CD14-positive monocyte (primary cell): ENCODE results near the gene ABCG1. TPM values are rescaled to one million over a fixed set of nuclear protein-coding genes. Genes with fewer than 3 reads are reported as not detected.

Source experiments
- DNase-seq, 3 donors: peaks; one replicate each; pipeline ENCODE4 v3.0.0-alpha.2; 2011 to 2022
- H2AFZ ChIP-seq: 2 replicates; pipeline ENCODE4 v1.6.0; 2012; ENCODE audit warnings: mild to moderate bottlenecking, low read depth, low read length, inconsistent platforms; ENCODE audit not compliant: insufficient read depth, poor library complexity, severe bottlenecking
- H3K27ac ChIP-seq, 2 donors: 1 replicate in 1 of 2; 2 replicates in 1 of 2; pipeline ENCODE4 v1.5.1; 2012 to 2013; ENCODE audit warnings: low read length in 2 of 2, control low read depth in 1 of 2, inconsistent platforms in 1 of 2, low read depth in 1 of 2, mild to moderate bottlenecking in 1 of 2
- H3K27me3 ChIP-seq, 2 donors: one replicate each; pipeline versions ENCODE4 v1.6.0 to v1.6.1; 2011 to 2013; ENCODE audit warnings: low read length in 2 of 2; ENCODE audit not compliant: control insufficient read depth in 2 of 2, insufficient read depth in 2 of 2
- H3K36me3 ChIP-seq, 2 donors: replicated peaks in 1 of 2; 1 replicate in 1 of 2; 2 replicates in 1 of 2; pipeline versions ENCODE4 v1.5.1 to v1.6.1; 2012 to 2013; ENCODE audit warnings: low read length in 2 of 2, control low read depth in 1 of 2, inconsistent platforms in 1 of 2, mild to moderate bottlenecking in 1 of 2; ENCODE audit not compliant: insufficient read depth in 2 of 2, control insufficient read depth in 1 of 2
- H3K4me1 ChIP-seq, 2 donors: 1 replicate in 1 of 2; 2 replicates in 1 of 2; pipeline versions ENCODE4 v1.5.1 to v1.6.1; 2012 to 2013; ENCODE audit warnings: low read length in 2 of 2, control low read depth in 1 of 2, inconsistent platforms in 1 of 2, mild to moderate bottlenecking in 1 of 2, moderate library complexity in 1 of 2; ENCODE audit not compliant: insufficient read depth in 2 of 2, control insufficient read depth in 1 of 2
- H3K4me2 ChIP-seq: replicated peaks from 2 replicates; pipeline ENCODE3; 2012; ENCODE audit warnings: low read length, moderate library complexity, mild to moderate bottlenecking; ENCODE audit not compliant: poor library complexity, severe bottlenecking; ENCODE audit errors: extremely low read depth
- H3K4me3 ChIP-seq, 3 experiments: fragments of 200-600 bp in 1 of 3; sonication (generic) in 1 of 3; replicated peaks in 1 of 3; 1 replicate in 2 of 3; 2 replicates in 1 of 3; pipeline ENCODE4 v1.5.1; 2011 to 2013; ENCODE audit warnings: low read length in 3 of 3, mild to moderate bottlenecking in 3 of 3, control low read depth in 2 of 3, low read depth in 2 of 3, inconsistent platforms in 1 of 3, moderate library complexity in 1 of 3
- H3K79me2 ChIP-seq: 2 replicates; pipeline ENCODE4 v1.6.0; 2012; ENCODE audit warnings: mild to moderate bottlenecking, control low read depth, inconsistent platforms, low read length, moderate library complexity; ENCODE audit not compliant: insufficient read depth
- H3K9ac ChIP-seq: 2 replicates; pipeline ENCODE4 v1.6.0; 2017; ENCODE audit warnings: low read length, mild to moderate bottlenecking; ENCODE audit not compliant: insufficient read depth, poor library complexity, severe bottlenecking
- H3K9me3 ChIP-seq, 2 donors: replicated peaks in 1 of 2; 1 replicate in 1 of 2; 2 replicates in 1 of 2; pipeline versions ENCODE4 v1.5.1 to v1.6.1; 2012 to 2013; ENCODE audit warnings: low read length in 2 of 2, control low read depth in 1 of 2; ENCODE audit not compliant: control insufficient read depth in 1 of 2, insufficient read depth in 1 of 2
- H4K20me1 ChIP-seq: 2 replicates; pipeline ENCODE4 v1.6.0; 2012; ENCODE audit warnings: mild to moderate bottlenecking, low read length, control low read depth, moderate library complexity; ENCODE audit not compliant: insufficient read depth
- H3K27ac Mint-ChIP-seq, 7 donors: one replicate each; pipeline ENCODE4 v1.8.0; 2020; ENCODE audit warnings: mild to moderate bottlenecking in 7 of 7, mixed read lengths in 7 of 7, moderate library complexity in 6 of 7, inconsistent platforms in 2 of 7
- H3K27me3 Mint-ChIP-seq, 3 donors: one replicate each; pipeline ENCODE4 v1.8.0; 2021 to 2022; ENCODE audit warnings: low read depth in 3 of 3, mild to moderate bottlenecking in 3 of 3, mixed read lengths in 3 of 3, moderate library complexity in 3 of 3, inconsistent platforms in 1 of 3
- H3K36me3 Mint-ChIP-seq, 2 donors: one replicate each; pipeline ENCODE4 v1.8.0; 2020; ENCODE audit warnings: mixed read lengths in 2 of 2, inconsistent platforms in 1 of 2, mild to moderate bottlenecking in 1 of 2
- H3K4me1 Mint-ChIP-seq: one replicate; pipeline ENCODE4 v1.8.0; 2020; ENCODE audit warnings: mild to moderate bottlenecking, mixed read lengths
- H3K4me3 Mint-ChIP-seq, 2 donors: one replicate each; pipeline ENCODE4 v1.8.0; 2020; ENCODE audit warnings: mild to moderate bottlenecking in 2 of 2, mixed read lengths in 2 of 2, moderate library complexity in 1 of 2
- H3K9me3 Mint-ChIP-seq, 7 donors: one replicate each; pipeline ENCODE4 v1.8.0; 2020 to 2022; ENCODE audit warnings: mixed read lengths in 7 of 7, mild to moderate bottlenecking in 6 of 7, moderate library complexity in 6 of 7, inconsistent platforms in 2 of 7
- CTCF ChIP-seq: fragments of 200-600 bp; IDR thresholded peaks from one replicate; pipeline ENCODE4 v1.8.0; 2022; ENCODE audit warnings: antibody characterized with exemption, mild to moderate bottlenecking
- WGBS: methylation state at CpG from one replicate; pipeline ENCODE4 v1.1.5; 2013; ENCODE audit warnings: missing lambda C conversion rate; ENCODE audit not compliant: insufficient coverage; 5-methylcytosine and 5-hydroxymethylcytosine counted together
- intact Hi-C, 2 donors: fragments of 100-400 bp; cut with micrococcal nuclease; formaldehyde crosslinking; loops; one replicate each; pipeline versions ENCODE4 v1.15.0 to v1.15.1; 2023
- polyA plus RNA-seq, 3 donors: library from polyadenylated mRNA; depleted of rRNA in 1 of 3; unstranded in 2 of 3; stranded (reverse) in 1 of 3; fragments of 300-500 nt in 2 of 3; fragments of >200 nt in 1 of 3; fragmentation: Illumina TruSeq in 2 of 3; gene quantifications; 1 replicate in 2 of 3; 2 replicates in 1 of 3; pipeline ENCODE4 v1.2.3, GENCODE V29; 2012 to 2021

Gene ABCG1
- polyA plus RNA-seq, 3 donors, result 3.0 to 5.2 (median 3.5) TPM

- peaks cover 0 to 3% (median 0%) of the 10 kb centered on the region in 7 donors for H3K9me3 Mint-ChIP-seq
- no peaks in the 10 kb centered on the region for H3K79me2 ChIP-seq
- no peak overlapping the region for H3K4me2 ChIP-seq
- H3K36me3 ChIP-seq, result no peaks in the 10 kb centered on the region
- WGBS, result no CpG with 5 or more reads among the region's 1 CpG
- no peaks in the 10 kb centered on the region for H3K9me3 ChIP-seq
- peaks cover 32% of the 10 kb centered on the region for H3K4me1 Mint-ChIP-seq
- H3K27ac ChIP-seq, result no peak overlapping the region
- intact Hi-C loops, result no loop called here
- H3K9ac ChIP-seq, result no peak overlapping the region
- peaks cover 14 to 17% of the 10 kb centered on the region in 2 donors for H3K4me1 ChIP-seq
- no peaks in the 10 kb centered on the region for H4K20me1 ChIP-seq
- H3K4me3 Mint-ChIP-seq, result no peak overlapping the region
- H3K36me3 Mint-ChIP-seq, result no peaks in the 10 kb centered on the region
- no peak overlapping the region for H3K27ac Mint-ChIP-seq
- peaks cover 0 to 1% (median 1%) of the 10 kb centered on the region in 3 donors for H3K27me3 Mint-ChIP-seq
- no peaks in the 10 kb centered on the region for H3K27me3 ChIP-seq
- no peak overlapping the region for H2AFZ ChIP-seq
- no peak for TF ChIP-seq CTCF
- DNase-seq, result no peak
- H3K4me3 ChIP-seq, result no peak overlapping the region
Observed at GRCh38 chr21:42203936-42204335, 15.0 kb upstream of the ABCG1 start.

- peaks cover 1 to 2% (median 1%) of the 10 kb centered on the region in 3 donors for H3K27me3 Mint-ChIP-seq
- H3K79me2 ChIP-seq, result no peaks in the 10 kb centered on the region
- intact Hi-C loops, result no loop called here
- peaks cover 0 to 6% (median 0%) of the 10 kb centered on the region in 7 donors for H3K9me3 Mint-ChIP-seq
- H3K36me3 ChIP-seq, result no peaks in the 10 kb centered on the region
- H3K4me1 Mint-ChIP-seq, result peaks cover 20% of the 10 kb centered on the region
- WGBS, result 100% methylated on average over 1 of the region's 2 CpGs
- no peak overlapping the region for H3K9ac ChIP-seq
- H3K27ac ChIP-seq, result no peak overlapping the region
- DNase-seq, result no peak
- no peak overlapping the region for H3K4me3 ChIP-seq
- no peak overlapping the region for H2AFZ ChIP-seq
- no peak overlapping the region for H3K27ac Mint-ChIP-seq
- no peaks in the 10 kb centered on the region for H3K9me3 ChIP-seq
- H4K20me1 ChIP-seq, result no peaks in the 10 kb centered on the region
- no peaks in the 10 kb centered on the region for H3K36me3 Mint-ChIP-seq
- H3K4me2 ChIP-seq, result no peak overlapping the region
- peak overlapping the region in 1 of 2 donors; percentile 15 for H3K4me3 Mint-ChIP-seq
- no peaks in the 10 kb centered on the region for H3K27me3 ChIP-seq
- TF ChIP-seq CTCF, result no peak
- H3K4me1 ChIP-seq, result peaks cover 6 to 7% of the 10 kb centered on the region in 2 donors
Observed at GRCh38 chr21:42207426-42207825, 11.5 kb upstream of the ABCG1 start.
